ENCODE measurements around the gene LONRF2.

DNA sequence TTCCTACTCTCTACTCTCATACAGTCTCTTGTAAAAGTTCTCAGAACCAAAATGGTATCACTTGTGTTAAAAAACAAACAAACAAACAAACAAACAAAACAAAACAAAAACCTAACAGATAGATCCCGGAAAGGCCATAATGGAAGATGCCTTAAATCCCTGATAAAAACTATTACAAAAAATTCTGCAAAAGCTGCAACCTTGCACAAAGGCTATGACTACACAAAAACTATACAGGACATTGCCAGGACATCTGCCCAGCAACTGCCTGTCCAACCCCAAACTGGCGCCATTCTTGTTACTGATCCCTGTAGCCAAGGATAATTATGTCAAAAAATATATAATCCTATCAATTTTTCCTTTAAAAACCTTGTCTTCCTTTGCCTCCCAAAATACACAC is 36.3 kb upstream of the LONRF2 start:
- TF ChIP-seq POLR2AphosphoS5 (IDR thresholded peaks at IDR 0.05; ENCODE audit: low read depth, low read length) (no peak), GTF2F1 (IDR thresholded peaks at IDR 0.05; ENCODE audit: low read length) (no peak)
- TF ChIP-seq, protein P1, sequence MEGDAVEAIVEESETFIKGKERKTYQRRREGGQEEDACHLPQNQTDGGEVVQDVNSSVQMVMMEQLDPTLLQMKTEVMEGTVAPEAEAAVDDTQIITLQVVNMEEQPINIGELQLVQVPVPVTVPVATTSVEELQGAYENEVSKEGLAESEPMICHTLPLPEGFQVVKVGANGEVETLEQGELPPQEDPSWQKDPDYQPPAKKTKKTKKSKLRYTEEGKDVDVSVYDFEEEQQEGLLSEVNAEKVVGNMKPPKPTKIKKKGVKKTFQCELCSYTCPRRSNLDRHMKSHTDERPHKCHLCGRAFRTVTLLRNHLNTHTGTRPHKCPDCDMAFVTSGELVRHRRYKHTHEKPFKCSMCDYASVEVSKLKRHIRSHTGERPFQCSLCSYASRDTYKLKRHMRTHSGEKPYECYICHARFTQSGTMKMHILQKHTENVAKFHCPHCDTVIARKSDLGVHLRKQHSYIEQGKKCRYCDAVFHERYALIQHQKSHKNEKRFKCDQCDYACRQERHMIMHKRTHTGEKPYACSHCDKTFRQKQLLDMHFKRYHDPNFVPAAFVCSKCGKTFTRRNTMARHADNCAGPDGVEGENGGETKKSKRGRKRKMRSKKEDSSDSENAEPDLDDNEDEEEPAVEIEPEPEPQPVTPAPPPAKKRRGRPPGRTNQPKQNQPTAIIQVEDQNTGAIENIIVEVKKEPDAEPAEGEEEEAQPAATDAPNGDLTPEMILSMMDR (CRISPR knock-in tag; IDR thresholded peaks at IDR 0.05), result no peak
